Measurements from ENCODE around the gene KMT2A. TPM values are rescaled to one million over a fixed set of nuclear protein-coding genes. Genes with fewer than 3 reads are reported as not detected.

The KMT2A gene
- total RNA-seq, 2 experiments from 2014 or later, result 135 to 140 TPM

DNA sequence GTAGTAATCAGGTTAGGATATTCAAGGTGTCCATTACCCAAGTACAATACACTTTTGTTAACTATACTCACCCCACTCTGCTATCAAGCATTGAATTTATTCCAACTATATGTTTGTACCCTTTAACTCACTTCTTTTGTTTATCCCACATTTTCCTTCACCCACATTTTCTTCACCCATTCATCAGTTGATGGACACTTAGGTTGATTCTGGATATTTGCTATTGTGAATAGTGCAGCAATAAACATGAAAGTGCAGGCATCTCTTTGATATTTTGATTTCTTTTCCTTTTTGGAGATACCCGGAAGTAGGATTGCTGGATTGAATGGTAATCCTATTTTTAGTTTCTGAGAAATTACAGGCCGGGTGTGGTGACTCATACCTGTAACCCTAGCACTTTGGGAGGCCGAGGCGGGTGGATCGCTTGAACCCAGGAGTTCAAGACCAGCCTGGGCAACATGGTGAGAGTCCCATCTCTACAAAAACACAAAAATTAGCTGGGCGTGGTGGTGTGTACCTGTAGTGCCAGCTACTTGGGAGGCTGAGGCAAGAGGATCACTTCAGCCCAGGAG, 101.2 kb downstream of the KMT2A start:
- H3K9me3 Mint-ChIP-seq, result no peaks in the 10 kb centered on the region
- Histone ChIP-seq H3K36me3 (ENCODE audit: insufficient read depth, low read length) (peaks cover 6% of the 10 kb centered on the region), H3K27me3 (ENCODE audit: control insufficient read depth in 1 of 2, insufficient read depth in 2 of 2, low read length in 2 of 2) (no peaks in the 10 kb centered on the region), H3K4me3 (ENCODE audit: low read length) (no peak overlapping the region), H3K4me1 (ENCODE audit: insufficient read depth, low read length) (no peaks in the 10 kb centered on the region), H3K27ac (ENCODE audit: low read depth in 1 of 2, low read length in 2 of 2) (no peak overlapping the region), H3K9me3 (ENCODE audit: control insufficient read depth in 1 of 2, insufficient read depth in 1 of 2, low read length in 2 of 2) (no peaks in the 10 kb centered on the region)
- ChIA-PET CTCF (no interaction called here), POLR2A (no interaction called here)
- no peak overlapping the region for H3K27ac Mint-ChIP-seq
- TF ChIP-seq, protein P1, sequence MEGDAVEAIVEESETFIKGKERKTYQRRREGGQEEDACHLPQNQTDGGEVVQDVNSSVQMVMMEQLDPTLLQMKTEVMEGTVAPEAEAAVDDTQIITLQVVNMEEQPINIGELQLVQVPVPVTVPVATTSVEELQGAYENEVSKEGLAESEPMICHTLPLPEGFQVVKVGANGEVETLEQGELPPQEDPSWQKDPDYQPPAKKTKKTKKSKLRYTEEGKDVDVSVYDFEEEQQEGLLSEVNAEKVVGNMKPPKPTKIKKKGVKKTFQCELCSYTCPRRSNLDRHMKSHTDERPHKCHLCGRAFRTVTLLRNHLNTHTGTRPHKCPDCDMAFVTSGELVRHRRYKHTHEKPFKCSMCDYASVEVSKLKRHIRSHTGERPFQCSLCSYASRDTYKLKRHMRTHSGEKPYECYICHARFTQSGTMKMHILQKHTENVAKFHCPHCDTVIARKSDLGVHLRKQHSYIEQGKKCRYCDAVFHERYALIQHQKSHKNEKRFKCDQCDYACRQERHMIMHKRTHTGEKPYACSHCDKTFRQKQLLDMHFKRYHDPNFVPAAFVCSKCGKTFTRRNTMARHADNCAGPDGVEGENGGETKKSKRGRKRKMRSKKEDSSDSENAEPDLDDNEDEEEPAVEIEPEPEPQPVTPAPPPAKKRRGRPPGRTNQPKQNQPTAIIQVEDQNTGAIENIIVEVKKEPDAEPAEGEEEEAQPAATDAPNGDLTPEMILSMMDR (IDR thresholded peaks at IDR 0.05), result no peak
- intact Hi-C loops (cut with DNase I, micrococcal nuclease), result no loop called here
- no peaks in the 10 kb centered on the region for H3K27me3 Mint-ChIP-seq
- no peak for DNase-seq
- ATAC-seq (ENCODE audit: poor library complexity), result no peak
- H3K4me1 Mint-ChIP-seq (ENCODE audit: low read depth), result no peaks in the 10 kb centered on the region
- no peak overlapping the region for H3K4me3 Mint-ChIP-seq
- peaks cover 15% of the 10 kb centered on the region for H3K36me3 Mint-ChIP-seq (ENCODE audit: low read depth)

DNA sequence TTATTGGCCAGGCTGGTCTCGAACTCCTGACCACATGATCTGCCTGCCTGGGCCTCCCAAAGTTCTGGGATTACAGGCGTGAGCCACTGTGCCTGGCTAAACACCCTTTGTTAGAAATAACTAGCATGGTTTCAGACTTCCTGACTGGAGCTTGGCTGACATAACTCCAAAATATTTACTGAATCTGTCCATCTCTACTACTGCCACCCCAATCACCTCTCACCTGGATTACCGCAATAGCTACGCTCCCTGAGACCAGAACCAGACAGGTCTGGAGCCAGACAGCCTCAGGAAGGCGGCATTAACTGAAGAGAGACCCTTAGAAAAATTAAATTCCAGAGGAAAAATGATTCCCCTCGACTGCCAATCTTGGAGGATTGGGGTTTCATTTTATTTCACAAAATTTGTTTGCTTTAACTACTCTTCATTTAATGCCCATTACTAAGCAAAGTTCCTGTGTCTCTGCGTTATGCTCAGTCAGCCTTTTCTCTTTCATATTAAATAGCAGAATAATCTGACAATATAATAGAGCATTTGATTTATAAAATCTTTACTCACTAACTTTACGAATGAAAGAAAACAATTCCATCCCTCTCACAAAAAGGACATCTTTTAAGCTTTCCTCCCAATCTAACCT, 107.8 kb downstream of the KMT2A start:
- TF ChIP-seq, protein P1 (IDR thresholded peaks at IDR 0.05), result no peak
- DNase-seq (no peak), ATAC-seq (ENCODE audit: poor library complexity) (no peak)
- no peaks in the 10 kb centered on the region for H3K27me3 ChIP-seq (ENCODE audit: control insufficient read depth in 1 of 2, insufficient read depth in 2 of 2, low read length in 2 of 2)
- H3K27ac ChIP-seq (ENCODE audit: low read depth in 1 of 2, low read length in 2 of 2), result no peak overlapping the region
- no peak overlapping the region for H3K27ac Mint-ChIP-seq
- no peaks in the 10 kb centered on the region for H3K27me3 Mint-ChIP-seq
- intact Hi-C loops (cut with DNase I, micrococcal nuclease), result no loop called here
- H3K9me3 ChIP-seq (ENCODE audit: control insufficient read depth in 1 of 2, insufficient read depth in 1 of 2, low read length in 2 of 2), result no peaks in the 10 kb centered on the region
- POLR2A ChIA-PET, result no interaction called here
- no peak overlapping the region for H3K4me3 Mint-ChIP-seq
- peaks cover 48% of the 10 kb centered on the region for H3K36me3 Mint-ChIP-seq (ENCODE audit: low read depth)
- no peak overlapping the region for H3K4me3 ChIP-seq (ENCODE audit: low read length)
- no peaks in the 10 kb centered on the region for H3K4me1 ChIP-seq (ENCODE audit: insufficient read depth, low read length)
- H3K9me3 Mint-ChIP-seq, result no peaks in the 10 kb centered on the region
- CTCF ChIA-PET, result no interaction called here
- no peaks in the 10 kb centered on the region for H3K4me1 Mint-ChIP-seq (ENCODE audit: low read depth)
- H3K36me3 ChIP-seq (ENCODE audit: insufficient read depth, low read length), result peaks cover 14% of the 10 kb centered on the region

GRCh38 chr11:118544647-118545010, 108.3 kb downstream of the KMT2A start:
- Mint-ChIP-seq H3K4me3 (no peak overlapping the region), H3K36me3 (ENCODE audit: low read depth) (peaks cover 48% of the 10 kb centered on the region), H3K27me3 (no peaks in the 10 kb centered on the region), H3K9me3 (no peaks in the 10 kb centered on the region), H3K4me1 (ENCODE audit: low read depth) (no peaks in the 10 kb centered on the region), H3K27ac (no peak overlapping the region)
- Histone ChIP-seq H3K36me3 (ENCODE audit: insufficient read depth, low read length) (peaks cover 14% of the 10 kb centered on the region), H3K4me3 (ENCODE audit: low read length) (no peak overlapping the region), H3K4me1 (ENCODE audit: insufficient read depth, low read length) (no peaks in the 10 kb centered on the region), H3K27me3 (ENCODE audit: control insufficient read depth in 1 of 2, insufficient read depth in 2 of 2, low read length in 2 of 2) (no peaks in the 10 kb centered on the region), H3K9me3 (ENCODE audit: control insufficient read depth in 1 of 2, insufficient read depth in 1 of 2, low read length in 2 of 2) (no peaks in the 10 kb centered on the region), H3K27ac (ENCODE audit: low read depth in 1 of 2, low read length in 2 of 2) (no peak overlapping the region)
- ChIA-PET CTCF (no interaction called here), POLR2A (no interaction called here)
- DNase-seq, result no peak
- TF ChIP-seq, protein P1 (IDR thresholded peaks at IDR 0.05), result no peak
- intact Hi-C loops (cut with DNase I, micrococcal nuclease), result no loop called here
- no peak for ATAC-seq (ENCODE audit: poor library complexity)

Measured in CD4-positive, alpha-beta T cell (primary cell).